Activated CD8-positive, alpha-beta memory T cell treated with anti-CD3 and anti-CD28 coated beads, Interleukin-2, amount 50 U/mL, for 48 hours (primary cell): ENCODE data around the gene PSMD13.

Source experiments
- DNase-seq: peaks from one replicate; pipeline ENCODE4 v3.0.0-alpha.2; 2020

The PSMD13 gene

DNA sequence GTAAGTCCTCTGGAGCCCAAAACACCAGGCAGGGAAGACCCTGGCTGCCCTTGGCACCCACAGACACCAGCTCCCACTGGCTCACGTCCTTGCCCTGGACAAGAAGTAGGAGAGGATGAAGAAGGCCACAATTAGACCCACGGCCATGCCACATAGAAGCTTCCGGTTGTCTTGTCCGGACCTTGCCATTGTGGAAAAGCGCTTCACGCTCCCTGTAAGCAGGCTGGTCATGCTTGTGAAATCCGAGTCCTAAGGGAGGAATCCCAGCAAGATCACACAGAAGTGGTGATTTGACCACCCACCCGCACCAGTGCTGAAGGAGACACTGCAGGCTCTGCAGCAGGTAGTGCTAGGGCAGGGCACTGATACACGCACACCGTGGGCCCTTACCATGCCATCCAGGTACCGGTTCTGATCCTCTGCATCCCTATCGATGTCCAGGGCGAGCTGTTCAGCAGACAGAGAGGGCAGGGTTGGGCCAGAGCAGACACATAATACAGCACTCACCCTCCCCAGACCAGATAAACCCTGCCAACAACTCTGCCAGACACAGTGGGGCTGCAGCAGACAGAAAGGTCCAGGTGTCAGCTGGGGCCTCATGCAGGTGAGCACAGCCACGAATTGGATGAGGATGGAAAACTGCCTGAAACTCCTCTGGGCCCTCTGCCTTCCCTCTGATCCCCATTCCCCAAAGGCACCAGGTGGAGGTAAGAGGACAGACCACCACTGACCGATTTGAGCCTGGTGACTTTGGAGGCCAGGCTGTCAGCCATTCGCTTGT lies 31.4 kb upstream of the PSMD13 start:
- DNase-seq, result peak; percentile 48

DNA sequence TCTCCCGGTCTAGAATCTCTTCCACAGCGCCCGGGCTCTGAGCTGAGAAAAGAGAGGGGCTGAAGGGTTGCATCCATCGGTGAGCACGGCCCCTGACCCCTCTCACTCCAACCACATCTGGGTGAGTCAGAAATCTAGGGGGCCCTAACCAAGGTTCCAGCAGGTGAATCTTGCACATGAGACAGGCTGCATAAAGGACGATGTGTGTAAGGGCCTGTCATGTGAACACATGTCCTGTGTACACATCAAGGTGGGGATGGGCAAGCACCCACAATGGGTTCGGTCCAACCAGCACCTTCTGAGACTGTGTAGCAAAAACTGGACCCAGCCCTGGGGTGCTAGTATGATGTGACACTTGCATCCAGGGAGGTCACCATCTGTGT lies 30.8 kb upstream of the PSMD13 start:
- peak; percentile 50 for DNase-seq

- DNase-seq, result peak; percentile 62
These were observed 30.1 kb upstream of the PSMD13 start for GRCh38 chr11:206526-207207.

DNA sequence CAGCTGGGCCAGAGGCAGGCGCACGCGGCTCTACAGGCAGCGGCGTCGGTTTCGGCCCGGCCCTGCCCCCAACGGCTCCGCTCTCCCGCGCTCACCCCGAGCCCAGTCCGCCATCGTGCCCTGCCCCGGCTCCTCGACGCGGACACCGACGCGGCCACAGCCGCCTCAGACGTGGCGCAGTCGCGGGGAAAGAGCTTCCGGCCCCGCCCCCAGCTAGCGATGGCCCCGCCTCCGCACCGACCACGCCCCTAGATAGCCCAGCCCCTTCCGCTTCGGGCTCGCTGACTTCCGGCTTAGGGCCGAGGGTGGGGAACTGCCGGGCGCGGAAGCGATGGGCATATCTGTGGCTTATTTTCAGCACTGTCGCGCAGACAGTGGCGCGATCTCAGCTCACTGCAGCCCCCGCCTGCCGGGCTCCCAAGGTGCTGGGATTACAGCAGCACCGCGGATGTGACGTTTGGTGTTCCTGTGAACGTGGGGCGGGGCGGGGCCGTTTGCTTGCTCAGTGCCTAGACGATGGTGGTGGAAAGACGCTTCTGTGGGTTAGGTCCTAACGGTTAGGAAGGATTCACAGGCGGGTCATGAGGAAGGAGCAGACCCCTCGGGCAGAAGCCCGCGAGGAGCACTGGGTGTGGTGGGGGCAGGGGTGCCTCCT lies 29.4 kb upstream of the PSMD13 start, which contains the start of the genes BET1L and RIC8A:
Gene BET1L (minus strand): TSS at position 192 of the 655 bp plus-strand sequence. CDS start 78 bp downstream, at position 114.
Gene RIC8A (plus strand): TSS at position 501 of the 655 bp plus-strand sequence. CDS start 1,147 bp downstream, outside the sequence.
- DNase-seq, result peak; percentile 98

DNA sequence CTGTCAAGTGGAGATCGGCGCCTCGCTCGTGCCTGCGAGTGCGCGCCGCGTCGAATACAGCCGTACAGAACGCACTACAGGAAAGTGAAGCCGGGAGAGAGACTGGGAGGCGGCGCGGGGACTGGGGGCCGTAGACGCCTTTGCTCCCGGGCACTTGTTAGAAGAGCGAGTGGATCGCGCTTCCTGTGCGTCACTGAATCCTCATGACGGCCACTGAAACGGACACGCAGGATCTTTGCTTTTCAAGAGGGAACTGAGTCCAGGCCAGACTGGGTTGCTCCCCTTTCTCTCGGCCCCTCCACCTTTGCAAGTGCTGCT lies 29.0 kb upstream of the PSMD13 start:
- no peak for DNase-seq

DNA sequence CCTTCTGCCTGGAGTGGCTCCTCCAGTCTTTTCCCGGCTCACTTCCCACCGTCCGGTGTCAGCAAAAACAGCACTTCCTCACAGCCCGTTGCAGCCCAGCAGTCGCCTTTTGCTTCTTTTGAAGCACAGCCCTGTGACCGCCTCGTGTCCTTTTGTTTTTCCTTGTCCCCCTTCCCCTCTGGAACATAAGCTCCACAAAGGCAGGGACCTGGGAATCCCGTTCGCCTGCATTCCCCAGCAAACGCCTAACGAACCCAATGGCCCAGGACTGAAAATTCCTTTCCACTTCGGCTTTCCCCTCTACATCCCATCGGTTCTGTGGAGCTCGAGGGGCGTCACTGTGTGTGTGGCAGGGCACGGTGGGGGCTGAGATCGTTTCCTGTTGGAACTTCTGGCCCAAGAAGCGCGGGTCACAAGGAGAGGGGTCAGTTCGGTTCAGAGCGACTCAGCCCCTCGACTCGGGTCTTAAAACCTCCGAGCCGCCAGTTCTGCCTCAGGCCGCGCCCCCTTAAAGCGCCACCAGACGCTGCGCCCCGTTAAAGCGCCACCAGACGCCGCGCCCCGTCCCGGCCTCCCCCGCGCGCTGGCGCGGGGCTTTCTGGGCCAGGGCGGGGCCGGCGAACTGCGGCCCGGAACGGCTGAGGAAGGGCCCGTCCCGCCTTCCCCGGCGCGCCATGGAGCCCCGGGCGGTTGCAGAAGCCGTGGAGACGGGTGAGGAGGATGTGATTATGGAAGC lies 28.4 kb upstream of the PSMD13 start:
- peak; percentile 90 for DNase-seq

DNA sequence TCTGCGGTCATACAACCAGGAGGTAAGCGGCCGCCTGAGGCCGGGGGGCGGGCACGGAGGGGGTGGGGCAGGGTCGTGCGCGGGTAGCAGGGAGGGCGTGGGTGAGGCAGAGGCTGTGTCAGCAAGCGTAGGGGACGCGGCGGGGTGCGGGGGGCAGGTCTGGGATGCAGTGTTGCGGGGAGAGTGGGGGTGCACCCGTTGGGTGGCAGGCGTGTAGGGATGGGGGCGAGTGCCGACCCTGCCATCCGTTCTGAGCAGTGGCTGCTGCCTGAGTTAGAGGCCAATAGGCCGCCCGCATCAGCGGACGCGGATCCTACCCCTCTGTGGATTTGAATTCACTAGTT lies 27.9 kb upstream of the PSMD13 start:
- no peak for DNase-seq

DNA sequence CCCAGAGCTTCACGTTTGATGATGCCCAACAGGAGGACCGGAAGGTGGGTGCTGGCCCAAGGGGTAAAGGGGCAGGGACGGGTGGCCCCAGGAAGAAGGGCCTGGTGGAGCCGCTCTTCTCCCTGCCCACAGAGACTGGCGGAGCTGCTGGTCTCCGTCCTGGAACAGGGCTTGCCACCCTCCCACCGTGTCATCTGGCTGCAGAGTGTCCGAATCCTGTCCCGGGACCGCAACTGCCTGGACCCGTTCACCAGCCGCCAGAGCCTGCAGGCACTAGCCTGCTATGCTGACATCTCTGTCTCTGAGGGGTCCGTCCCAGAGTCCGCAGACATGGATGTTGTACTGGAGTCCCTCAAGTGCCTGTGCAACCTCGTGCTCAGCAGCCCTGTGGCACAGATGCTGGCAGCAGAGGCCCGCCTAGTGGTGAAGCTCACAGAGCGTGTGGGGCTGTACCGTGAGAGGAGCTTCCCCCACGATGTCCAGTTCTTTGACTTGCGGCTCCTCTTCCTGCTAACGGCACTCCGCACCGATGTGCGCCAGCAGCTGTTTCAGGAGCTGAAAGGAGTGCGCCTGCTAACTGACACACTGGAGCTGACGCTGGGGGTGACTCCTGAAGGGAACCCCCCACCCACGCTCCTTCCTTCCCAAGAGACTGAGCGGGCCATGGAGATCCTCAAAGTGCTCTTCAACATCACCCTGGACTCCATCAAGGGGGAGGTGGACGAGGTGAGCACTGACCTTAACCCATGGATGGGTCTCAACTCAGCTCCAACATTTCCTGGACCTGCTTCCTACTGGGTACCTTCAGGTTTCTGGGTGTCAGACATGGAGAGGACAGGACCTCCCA lies 27.3 kb upstream of the PSMD13 start:
- DNase-seq, result no peak

DNA sequence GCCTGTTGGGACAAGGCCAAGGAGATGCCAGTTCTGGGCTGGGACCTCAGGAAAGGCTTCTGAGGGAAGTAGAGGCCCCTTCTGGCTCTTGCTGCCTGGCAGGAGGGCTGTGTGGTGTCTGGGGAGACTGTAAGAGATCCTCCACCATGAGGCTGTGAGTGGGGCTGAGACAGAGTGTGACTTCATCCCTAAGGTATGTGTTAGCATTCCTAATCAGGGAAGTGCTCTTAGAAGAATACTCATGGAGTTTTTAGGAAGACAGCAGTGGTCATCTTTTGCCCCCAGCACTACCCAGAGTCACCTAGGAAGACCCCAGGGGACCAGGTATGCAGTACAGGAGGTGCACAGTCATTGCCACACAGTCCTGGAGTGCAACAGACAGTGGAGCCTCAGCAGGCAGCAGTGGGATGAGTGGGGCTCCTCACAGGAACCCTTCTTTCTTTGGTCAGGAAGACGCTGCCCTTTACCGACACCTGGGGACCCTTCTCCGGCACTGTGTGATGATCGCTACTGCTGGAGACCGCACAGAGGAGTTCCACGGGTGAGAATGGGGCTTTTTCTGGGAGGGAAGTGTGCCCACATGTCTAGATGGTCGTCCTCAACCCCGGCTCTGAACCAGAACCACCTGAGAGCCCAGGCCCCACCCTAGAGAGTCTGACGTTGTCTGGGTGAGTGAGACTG lies 26.5 kb upstream of the PSMD13 start:
- DNase-seq, result no peak

- no peak for DNase-seq
These were observed 26.0 kb upstream of the PSMD13 start for GRCh38 chr11:210803-211180.

GRCh38 chr11:211295-211694 lies 25.5 kb upstream of the PSMD13 start:
- DNase-seq, result no peak

- DNase-seq, result no peak
These were observed 25.0 kb upstream of the PSMD13 start for GRCh38 chr11:211741-212140.

GRCh38 chr11:212150-213100 lies 24.4 kb upstream of the PSMD13 start:
- DNase-seq, result no peak

DNA sequence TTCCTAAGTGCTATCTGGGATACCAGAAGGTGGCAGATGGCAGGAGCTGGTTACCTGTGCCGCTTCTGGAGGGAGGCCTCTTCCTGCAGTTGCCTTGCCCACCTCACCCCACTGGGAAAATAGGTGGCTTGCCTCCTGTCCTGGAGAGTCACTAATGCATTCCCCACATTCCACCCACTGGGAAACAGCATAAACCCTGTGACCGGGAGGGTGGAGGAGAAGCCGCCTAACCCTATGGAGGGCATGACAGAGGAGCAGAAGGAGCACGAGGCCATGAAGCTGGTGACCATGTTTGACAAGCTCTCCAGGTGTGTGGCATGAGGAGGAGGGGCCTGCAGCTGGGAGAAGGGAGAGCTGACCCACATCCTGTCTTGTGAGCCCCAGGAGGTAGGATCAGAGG lies 23.7 kb upstream of the PSMD13 start:
- no peak for DNase-seq

- no peak for DNase-seq
These were observed 22.7 kb upstream of the PSMD13 start for GRCh38 chr11:214083-214482.

DNA sequence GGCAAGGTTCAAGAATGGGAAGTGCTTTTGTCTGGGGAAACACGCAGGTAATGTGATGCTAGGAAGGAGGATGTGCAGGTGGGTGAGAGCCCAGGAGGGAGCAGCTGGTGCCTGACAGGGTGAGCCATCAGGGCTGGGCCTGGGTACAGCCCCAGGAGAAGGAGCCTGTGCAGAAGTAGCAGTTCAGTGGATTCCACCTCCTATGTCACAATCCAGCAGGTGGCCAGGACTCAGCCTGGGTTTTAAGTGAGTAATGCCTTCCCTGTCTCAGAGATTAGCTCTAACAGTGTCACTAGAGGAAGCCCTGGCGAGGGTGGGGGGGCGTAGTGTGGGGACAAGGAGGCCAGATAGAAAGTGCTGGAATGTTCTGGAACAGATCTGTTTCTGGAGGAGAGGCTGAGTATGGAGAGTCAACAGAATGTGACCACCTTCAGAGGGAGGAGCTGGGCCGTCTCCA lies 21.2 kb upstream of the PSMD13 start:
- no peak for DNase-seq

DNA sequence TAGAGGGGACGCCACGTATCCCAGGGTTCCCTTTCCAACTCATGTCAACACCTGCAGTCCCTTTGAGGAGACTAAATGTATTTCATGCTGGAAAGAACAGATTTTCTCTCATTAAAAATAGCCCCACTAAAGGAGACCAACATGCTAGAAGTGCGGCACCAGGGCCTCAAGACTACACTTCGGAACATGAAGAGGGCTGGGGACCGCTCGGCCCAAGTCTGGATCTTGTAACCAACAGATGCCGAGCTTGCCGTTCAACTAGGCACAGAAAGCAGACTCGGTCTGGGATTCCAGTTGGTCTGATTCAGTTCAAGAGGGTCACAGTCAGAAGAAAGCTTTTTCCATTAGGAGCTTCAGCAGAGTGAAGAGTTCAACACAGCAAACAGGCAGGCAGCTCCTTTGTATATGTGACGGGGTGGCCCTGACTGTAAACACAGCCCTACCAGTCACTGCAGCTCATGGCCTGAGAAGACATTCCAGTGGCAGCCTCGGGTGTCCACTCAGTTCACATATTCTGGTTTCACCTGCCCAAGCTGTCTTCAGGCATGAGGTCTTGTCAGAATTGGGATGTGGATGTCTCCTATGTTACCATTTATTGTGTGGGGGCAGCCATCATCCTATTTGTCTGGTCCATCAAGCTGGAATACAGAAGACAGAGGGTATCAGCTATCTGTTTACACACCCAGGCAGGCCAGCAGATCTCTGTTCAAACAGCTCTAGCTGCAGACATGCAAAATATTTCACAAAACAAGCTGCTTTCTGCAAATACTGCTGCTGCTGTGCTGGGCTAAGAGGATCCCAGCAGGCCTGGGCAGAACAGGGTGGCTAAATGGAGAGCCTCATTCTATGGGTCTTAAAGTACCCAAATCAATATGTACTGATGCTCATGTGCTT lies 20.4 kb upstream of the PSMD13 start:
- no peak for DNase-seq

GRCh38 chr11:217704-218103 lies 19.1 kb upstream of the PSMD13 start:
- DNase-seq, result no peak

GRCh38 chr11:218815-219593 lies 17.8 kb upstream of the PSMD13 start:
- peak; percentile 37 for DNase-seq
